Measurements from ENCODE around the gene PLPP3. TPM values are rescaled to one million over a fixed set of nuclear protein-coding genes. Genes with fewer than 3 reads are reported as not detected.

Gene PLPP3
- total RNA-seq, 1 donor from 2014 or later, result 4.6 TPM

GRCh38 chr1:56495538-56495937 is 83.8 kb downstream of the PLPP3 start:
- Mint-ChIP-seq H3K9me3 (no peaks in the 10 kb centered on the region), H3K27me3 (no peaks in the 10 kb centered on the region), H3K36me3 (ENCODE audit: low read depth) (peaks cover 10% of the 10 kb centered on the region), H3K27ac (no peak overlapping the region), H3K4me1 (no peaks in the 10 kb centered on the region), H3K4me3 (no peak overlapping the region)
- intact Hi-C loops (cut with micrococcal nuclease), result no loop called here
- DNase-seq, result no peak
- ChIA-PET CTCF (no interaction called here), POLR2A (no interaction called here)
- no peak for ATAC-seq (ENCODE audit: low read depth)
- TF ChIP-seq CTCF (IDR thresholded peaks at IDR 0.05), result no peak

DNA sequence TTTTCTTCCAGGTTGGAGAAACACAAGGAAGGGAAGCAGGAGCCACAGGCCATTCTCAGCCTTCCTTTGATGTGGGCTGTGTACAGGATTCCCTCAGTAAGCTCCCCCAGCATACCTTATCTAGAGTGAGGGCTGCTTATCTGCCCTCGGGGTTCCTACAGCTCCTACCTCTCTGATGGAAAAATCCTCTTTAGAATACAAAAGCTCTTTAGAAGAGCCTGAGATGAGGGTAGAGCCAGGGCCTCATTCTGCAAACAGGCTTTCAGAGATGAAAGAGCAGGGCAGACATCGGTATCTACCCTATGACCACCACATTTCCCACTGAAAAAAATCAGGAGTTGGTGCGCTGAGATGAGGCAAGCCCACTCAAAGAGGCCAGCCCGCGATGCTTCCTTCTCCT is 85.1 kb downstream of the PLPP3 start:
- Mint-ChIP-seq H3K4me3 (no peak overlapping the region), H3K9me3 (no peaks in the 10 kb centered on the region), H3K4me1 (no peaks in the 10 kb centered on the region), H3K27ac (no peak overlapping the region), H3K36me3 (ENCODE audit: low read depth) (peaks cover 10% of the 10 kb centered on the region), H3K27me3 (no peaks in the 10 kb centered on the region)
- DNase-seq (no peak), ATAC-seq (ENCODE audit: low read depth) (no peak)
- POLR2A ChIA-PET, result no interaction called here
- TF ChIP-seq CTCF (IDR thresholded peaks at IDR 0.05), result no peak
- intact Hi-C loops (cut with micrococcal nuclease), result no loop called here
- CTCF ChIA-PET, result no interaction called here

- Mint-ChIP-seq H3K27me3 (no peaks in the 10 kb centered on the region), H3K4me3 (no peak overlapping the region), H3K4me1 (no peaks in the 10 kb centered on the region), H3K9me3 (no peaks in the 10 kb centered on the region), H3K27ac (no peak overlapping the region), H3K36me3 (ENCODE audit: low read depth) (peaks cover 10% of the 10 kb centered on the region)
- TF ChIP-seq CTCF (IDR thresholded peaks at IDR 0.05), result no peak
- ATAC-seq (ENCODE audit: low read depth) (no peak), DNase-seq (no peak)
- CTCF ChIA-PET, result no interaction called here
- intact Hi-C loops (cut with micrococcal nuclease), result no loop called here
- POLR2A ChIA-PET, result no interaction called here
These were observed 85.5 kb downstream of the PLPP3 start for GRCh38 chr1:56493826-56494225.

DNA sequence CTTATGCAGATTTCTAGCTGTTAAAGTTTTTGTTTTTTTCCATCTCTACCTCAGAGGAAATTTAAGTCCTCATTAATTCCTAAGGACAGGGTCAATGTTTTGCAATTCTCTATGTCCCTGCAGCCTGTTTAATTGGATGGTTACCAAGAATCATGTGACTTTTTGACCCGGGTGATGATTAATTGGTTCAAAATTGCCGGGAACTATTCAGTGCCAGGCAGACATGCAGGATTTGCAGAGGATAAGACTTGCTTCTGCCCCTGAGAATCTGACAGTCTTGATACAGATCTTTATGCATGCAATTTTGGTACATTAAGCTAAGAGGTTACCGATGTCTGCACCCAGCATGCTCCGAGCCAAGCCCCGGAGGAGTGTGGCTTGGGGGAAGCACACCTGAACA is 87.9 kb downstream of the PLPP3 start:
- intact Hi-C loops (cut with micrococcal nuclease), result no loop called here
- TF ChIP-seq CTCF (IDR thresholded peaks at IDR 0.05), result no peak
- Mint-ChIP-seq H3K4me1 (no peaks in the 10 kb centered on the region), H3K9me3 (no peaks in the 10 kb centered on the region), H3K27ac (no peak overlapping the region), H3K36me3 (ENCODE audit: low read depth) (peaks cover 10% of the 10 kb centered on the region), H3K27me3 (no peaks in the 10 kb centered on the region), H3K4me3 (no peak overlapping the region)
- no peak for ATAC-seq (ENCODE audit: low read depth)
- ChIA-PET POLR2A (no interaction called here), CTCF (no interaction called here)
- DNase-seq, result no peak

- ATAC-seq (ENCODE audit: low read depth) (no peak), DNase-seq (no peak)
- POLR2A ChIA-PET, result no interaction called here
- intact Hi-C loops (cut with micrococcal nuclease), result no loop called here
- H3K36me3 Mint-ChIP-seq (ENCODE audit: low read depth), result peaks cover 4% of the 10 kb centered on the region
- H3K27me3 Mint-ChIP-seq, result no peaks in the 10 kb centered on the region
- CTCF ChIA-PET, result no interaction called here
- H3K27ac Mint-ChIP-seq, result no peak overlapping the region
- no peak overlapping the region for H3K4me3 Mint-ChIP-seq
- H3K9me3 Mint-ChIP-seq, result no peaks in the 10 kb centered on the region
- TF ChIP-seq CTCF (IDR thresholded peaks at IDR 0.05), result no peak
- no peaks in the 10 kb centered on the region for H3K4me1 Mint-ChIP-seq
These were observed 88.7 kb downstream of the PLPP3 start for GRCh38 chr1:56490619-56491018.

Measured in activated B cell treated with CpG ODN at 0.5 μM for 24 hours (primary cell).